GM12865 (cell line): ENCODE results near the gene CNR1.

Experiments
- DNase-seq: peaks from one replicate; pipeline ENCODE4 v3.0.0; 2010; ENCODE audit warnings: low read depth
- H3K4me3 ChIP-seq: 2 replicates; pipeline ENCODE4 v1.5.1; 2011; ENCODE audit warnings: mild to moderate bottlenecking, low read depth, low read length, control low read depth
- TF ChIP-seq, protein P1 (sequence below): IDR thresholded peaks from 2 replicates; pipeline ENCODE4 v1.5.1; 2011; ENCODE audit warnings: low read length, control low read depth, low read depth, inconsistent platforms; ENCODE audit not compliant: insufficient read depth; ENCODE audit errors: missing control alignments

Gene CNR1

DNA sequence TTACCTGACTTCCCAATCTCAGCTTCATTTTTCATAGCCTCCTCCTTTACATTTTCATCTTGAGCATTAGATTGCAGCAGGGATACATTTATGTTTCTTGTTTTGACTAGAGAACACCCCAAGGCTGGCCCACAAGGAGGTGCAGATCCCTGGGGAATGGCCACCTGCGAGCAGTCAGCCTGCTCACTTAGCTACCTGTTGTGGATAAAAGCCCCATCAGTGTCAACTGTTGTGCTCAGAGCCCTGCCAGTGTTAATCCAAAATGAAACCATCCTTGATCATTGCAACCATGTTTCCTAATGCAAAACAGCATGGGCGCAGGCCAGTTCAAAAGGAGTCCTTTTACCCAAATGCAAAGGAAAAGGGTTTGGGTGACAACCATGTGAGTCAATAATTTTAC is 50.8 kb downstream of the CNR1 start:
- peak; percentile 26 for DNase-seq
- no peak overlapping the region for H3K4me3 ChIP-seq
- TF ChIP-seq, protein P1, sequence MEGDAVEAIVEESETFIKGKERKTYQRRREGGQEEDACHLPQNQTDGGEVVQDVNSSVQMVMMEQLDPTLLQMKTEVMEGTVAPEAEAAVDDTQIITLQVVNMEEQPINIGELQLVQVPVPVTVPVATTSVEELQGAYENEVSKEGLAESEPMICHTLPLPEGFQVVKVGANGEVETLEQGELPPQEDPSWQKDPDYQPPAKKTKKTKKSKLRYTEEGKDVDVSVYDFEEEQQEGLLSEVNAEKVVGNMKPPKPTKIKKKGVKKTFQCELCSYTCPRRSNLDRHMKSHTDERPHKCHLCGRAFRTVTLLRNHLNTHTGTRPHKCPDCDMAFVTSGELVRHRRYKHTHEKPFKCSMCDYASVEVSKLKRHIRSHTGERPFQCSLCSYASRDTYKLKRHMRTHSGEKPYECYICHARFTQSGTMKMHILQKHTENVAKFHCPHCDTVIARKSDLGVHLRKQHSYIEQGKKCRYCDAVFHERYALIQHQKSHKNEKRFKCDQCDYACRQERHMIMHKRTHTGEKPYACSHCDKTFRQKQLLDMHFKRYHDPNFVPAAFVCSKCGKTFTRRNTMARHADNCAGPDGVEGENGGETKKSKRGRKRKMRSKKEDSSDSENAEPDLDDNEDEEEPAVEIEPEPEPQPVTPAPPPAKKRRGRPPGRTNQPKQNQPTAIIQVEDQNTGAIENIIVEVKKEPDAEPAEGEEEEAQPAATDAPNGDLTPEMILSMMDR: no peak

DNA sequence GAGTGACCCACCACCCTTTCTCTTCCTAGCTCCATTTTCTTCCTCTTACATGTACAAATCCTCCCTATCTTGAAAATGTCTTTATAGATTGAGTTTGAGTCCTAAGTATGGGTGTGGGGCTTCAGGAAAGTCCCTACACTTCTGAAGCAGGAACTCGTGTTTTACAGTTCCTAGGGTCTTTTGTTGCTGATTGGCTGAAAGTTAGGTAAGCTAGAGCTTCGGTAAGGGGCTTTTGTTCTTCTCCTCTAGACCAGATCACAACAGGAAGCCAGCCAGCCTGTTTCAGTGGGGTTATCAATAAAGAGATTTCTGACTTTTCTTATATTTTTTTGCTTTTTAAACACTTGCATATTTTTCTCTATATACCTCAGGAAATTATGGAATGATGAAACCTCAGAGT is 51.3 kb downstream of the CNR1 start:
- TF ChIP-seq, protein P1: no peak
- DNase-seq: peak; percentile 50
- no peak overlapping the region for H3K4me3 ChIP-seq

DNA sequence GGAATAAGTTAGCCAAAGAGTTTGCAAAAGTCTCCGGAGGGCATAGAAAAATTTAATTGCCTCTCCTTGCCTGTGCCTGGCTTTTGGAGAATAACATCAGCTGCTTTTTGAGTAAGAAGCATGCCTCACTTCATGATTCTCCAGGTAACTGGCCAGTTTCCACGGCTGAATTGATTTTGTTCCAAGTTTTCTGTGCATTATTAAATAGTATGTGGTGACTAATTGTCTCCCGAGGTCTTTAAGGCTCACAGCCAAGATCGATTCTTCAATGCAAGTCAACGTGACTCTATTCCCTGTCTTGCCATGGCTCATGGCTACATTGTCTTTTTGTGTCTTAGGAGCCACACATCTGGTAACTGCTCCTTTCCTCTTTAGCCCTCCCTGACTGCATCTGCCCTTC is 54.2 kb downstream of the CNR1 start:
- DNase-seq: no peak
- TF ChIP-seq, protein P1: no peak
- H3K4me3 ChIP-seq: no peak overlapping the region

DNA sequence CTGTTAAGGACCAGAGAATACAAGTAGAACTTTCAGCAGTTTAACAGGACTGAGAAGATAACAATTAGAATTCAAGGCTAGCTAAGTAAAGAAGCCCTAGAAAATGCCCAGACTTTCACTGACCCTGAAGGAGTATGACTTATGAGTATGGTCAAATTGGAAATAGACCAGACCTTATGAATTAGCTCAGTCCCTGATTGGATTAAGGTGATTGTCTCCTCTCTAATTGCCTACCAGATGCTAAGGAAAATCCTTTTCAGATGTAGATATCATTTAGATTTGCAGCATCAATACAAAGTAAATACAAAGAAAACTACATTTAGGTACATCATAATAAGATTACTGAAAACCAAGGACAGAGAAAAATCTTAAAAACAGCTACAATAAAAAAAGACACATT is 58.9 kb downstream of the CNR1 start:
- no peak overlapping the region for H3K4me3 ChIP-seq
- TF ChIP-seq, protein P1: no peak
- DNase-seq: no peak

DNA sequence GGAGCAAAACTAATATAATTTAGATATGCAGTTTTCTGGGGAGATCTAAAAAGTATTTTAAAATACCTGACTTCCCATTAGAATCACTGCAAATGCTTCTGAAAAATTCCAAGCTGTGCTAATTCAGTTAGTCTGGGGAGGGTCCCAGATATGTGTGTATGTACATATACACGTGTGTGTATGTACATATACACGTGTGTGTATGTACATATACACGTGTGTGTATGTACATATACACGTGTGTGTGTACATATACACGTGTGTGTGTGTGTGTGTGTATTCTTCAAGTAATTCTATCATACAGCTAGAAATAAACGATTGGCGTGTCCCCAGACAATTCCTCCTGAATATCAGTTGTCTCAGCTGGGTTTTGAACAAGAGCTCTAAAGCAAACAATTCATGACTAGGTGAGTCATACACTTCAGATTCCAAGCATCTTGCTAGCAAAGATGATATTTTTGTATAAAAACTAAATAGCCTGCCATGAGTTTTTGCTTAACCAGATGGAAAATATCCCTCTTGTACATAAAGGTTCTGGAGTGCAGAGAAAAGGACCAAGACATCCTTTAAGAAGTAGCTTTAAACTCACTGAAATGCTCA is 60.3 kb downstream of the CNR1 start:
- DNase-seq: no peak
- TF ChIP-seq, protein P1: no peak
- no peak overlapping the region for H3K4me3 ChIP-seq
